Smooth muscle cell (in vitro differentiated cells): Measurements from ENCODE around the gene SHQ1. TPM values are rescaled to one million over a fixed set of nuclear protein-coding genes. Genes with fewer than 3 reads are reported as not detected.

ENCODE experiments used
- DNase-seq: peaks from one replicate; lab custom pipeline; 2025; ENCODE audit not compliant: unreplicated experiment; lab: John Stamatoyannopoulos, UW
- H2AFZ ChIP-seq: fragments of 200-600 bp; sonication (generic); 2 replicates; pipeline ENCODE4 v1.6.0; 2016; ENCODE audit warnings: antibody characterized with exemption, low read depth, mild to moderate bottlenecking
- H3F3A ChIP-seq: fragments of 200-600 bp; sonication (generic); 2 replicates; pipeline ENCODE4 v1.6.0; 2017; ENCODE audit warnings: antibody characterized with exemption, low read depth
- H3K27ac ChIP-seq: fragments of 200-600 bp; sonication (generic); 2 replicates; pipeline ENCODE4 v1.5.1; 2016; ENCODE audit warnings: low read depth, mild to moderate bottlenecking
- H3K27me3 ChIP-seq: fragments of 200-600 bp; sonication (generic); 2 replicates; pipeline ENCODE4 v1.6.1; 2016; ENCODE audit warnings: low read depth, mild to moderate bottlenecking
- H3K36me3 ChIP-seq: fragments of 200-600 bp; sonication (generic); 2 replicates; pipeline ENCODE4 v1.5.1; 2016; ENCODE audit warnings: low read depth
- H3K4me1 ChIP-seq: fragments of 200-600 bp; sonication (generic); 2 replicates; pipeline ENCODE4 v1.5.1; 2016; ENCODE audit warnings: low read depth
- H3K4me2 ChIP-seq: fragments of 200-600 bp; sonication (generic); 2 replicates; pipeline ENCODE4 v1.6.0; 2016; ENCODE audit warnings: mild to moderate bottlenecking
- H3K4me3 ChIP-seq: fragments of 200-600 bp; sonication (generic); 2 replicates; pipeline ENCODE4 v1.5.1; 2016; ENCODE audit warnings: mild to moderate bottlenecking
- H3K79me2 ChIP-seq: fragments of 200-600 bp; sonication (generic); 2 replicates; pipeline ENCODE4 v1.6.0; 2016; ENCODE audit warnings: low read depth, mild to moderate bottlenecking
- H3K9ac ChIP-seq: fragments of 200-600 bp; sonication (generic); 2 replicates; pipeline ENCODE4 v1.6.0; 2016; ENCODE audit warnings: low read depth
- H3K9me3 ChIP-seq: fragments of 200-600 bp; sonication (generic); replicated peaks from 2 replicates; pipeline ENCODE4 v1.5.1; 2016; ENCODE audit warnings: low read depth
- H4K20me1 ChIP-seq: fragments of 200-600 bp; sonication (generic); 2 replicates; pipeline ENCODE4 v1.6.0; 2016; ENCODE audit warnings: low read depth
- WGBS: methylation state at CpG from one replicate; pipeline ENCODE4 v1.1.7; 2016; ENCODE audit warnings: low lambda C conversion rate; 5-methylcytosine and 5-hydroxymethylcytosine counted together
- polyA plus RNA-seq: library from polyadenylated mRNA; unstranded; fragments of >200 nt; fragmentation: Nextera tagmentation; extraction: Ambion mirVana; gene quantifications from 2 replicates; pipeline ENCODE4 v1.2.1, GENCODE V29; 2016
- total RNA-seq: library from RNA; depleted of rRNA; stranded (reverse); fragments of >200 nt; gene quantifications from 2 replicates; pipeline ENCODE4 v1.2.3, GENCODE V29; 2014
- TF ChIP-seq, protein P1 (sequence below): fragments of 200-600 bp; sonication (generic); IDR thresholded peaks from 2 replicates; pipeline ENCODE4 v1.5.1; 2017; ENCODE audit warnings: borderline replicate concordance, mild to moderate bottlenecking, antibody characterized with exemption; ENCODE audit not compliant: insufficient read depth, poor library complexity, severe bottlenecking

SHQ1 gene
- total and polyA plus RNA-seq, 2 experiments from 2014 or later, result 13.1 to 14.8 TPM

DNA sequence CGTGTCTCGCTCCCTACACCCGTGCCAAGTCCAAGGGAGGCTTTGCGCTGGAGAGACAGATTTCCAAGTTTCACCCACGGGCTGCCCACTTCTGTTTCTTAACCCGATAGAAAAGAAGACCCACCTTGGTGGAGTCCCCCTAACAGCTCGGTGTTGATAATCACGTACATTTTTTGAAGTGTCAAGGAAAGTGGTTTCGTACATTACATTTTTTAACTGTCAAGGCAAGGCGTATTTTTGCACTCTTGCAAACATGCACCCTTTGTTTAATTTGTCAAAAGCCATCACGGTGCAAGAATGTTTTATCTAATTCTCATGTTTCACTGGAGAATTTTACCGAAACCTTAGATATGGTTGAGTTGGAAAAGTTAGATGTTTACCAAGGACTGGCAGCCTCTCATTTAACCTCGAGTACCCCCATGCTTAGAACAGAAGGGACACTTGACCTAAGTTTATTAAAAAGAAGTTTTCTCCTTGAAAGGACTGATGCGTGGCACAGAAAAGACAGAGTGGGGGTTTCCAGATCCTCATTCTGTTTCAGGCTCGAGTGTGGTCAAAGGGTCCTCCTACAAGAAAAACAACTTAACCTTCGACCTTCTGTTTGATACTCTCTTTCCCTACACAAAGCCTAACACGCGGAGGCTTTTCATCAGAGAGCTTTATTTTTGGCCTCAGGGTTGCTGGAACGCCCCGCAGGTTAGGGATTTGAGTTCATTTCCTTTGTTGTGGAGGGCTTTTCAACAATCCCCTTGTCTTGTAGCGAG lies 40.5 kb upstream of the SHQ1 start:
- 5% methylated on average over 21 of the region's 21 CpGs for WGBS
- no peaks in the 10 kb centered on the region for H4K20me1 ChIP-seq
- H3K27me3 ChIP-seq, result no peaks in the 10 kb centered on the region
- H3K9ac ChIP-seq, result peak overlapping the region; percentile 43
- peaks cover 34% of the 10 kb centered on the region for H3K4me1 ChIP-seq
- no peaks in the 10 kb centered on the region for H3K79me2 ChIP-seq
- peak overlapping the region; percentile 66 for H3K4me3 ChIP-seq
- H3F3A ChIP-seq, result peaks cover 28% of the 10 kb centered on the region
- H3K36me3 ChIP-seq, result no peaks in the 10 kb centered on the region
- H3K27ac ChIP-seq, result peak overlapping the region; percentile 39
- TF ChIP-seq, protein P1, sequence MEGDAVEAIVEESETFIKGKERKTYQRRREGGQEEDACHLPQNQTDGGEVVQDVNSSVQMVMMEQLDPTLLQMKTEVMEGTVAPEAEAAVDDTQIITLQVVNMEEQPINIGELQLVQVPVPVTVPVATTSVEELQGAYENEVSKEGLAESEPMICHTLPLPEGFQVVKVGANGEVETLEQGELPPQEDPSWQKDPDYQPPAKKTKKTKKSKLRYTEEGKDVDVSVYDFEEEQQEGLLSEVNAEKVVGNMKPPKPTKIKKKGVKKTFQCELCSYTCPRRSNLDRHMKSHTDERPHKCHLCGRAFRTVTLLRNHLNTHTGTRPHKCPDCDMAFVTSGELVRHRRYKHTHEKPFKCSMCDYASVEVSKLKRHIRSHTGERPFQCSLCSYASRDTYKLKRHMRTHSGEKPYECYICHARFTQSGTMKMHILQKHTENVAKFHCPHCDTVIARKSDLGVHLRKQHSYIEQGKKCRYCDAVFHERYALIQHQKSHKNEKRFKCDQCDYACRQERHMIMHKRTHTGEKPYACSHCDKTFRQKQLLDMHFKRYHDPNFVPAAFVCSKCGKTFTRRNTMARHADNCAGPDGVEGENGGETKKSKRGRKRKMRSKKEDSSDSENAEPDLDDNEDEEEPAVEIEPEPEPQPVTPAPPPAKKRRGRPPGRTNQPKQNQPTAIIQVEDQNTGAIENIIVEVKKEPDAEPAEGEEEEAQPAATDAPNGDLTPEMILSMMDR, result no peak
- peak overlapping the region; percentile 85 for H2AFZ ChIP-seq
- H3K9me3 ChIP-seq, result no peaks in the 10 kb centered on the region
- DNase-seq, result no peak
- peak overlapping the region; percentile 95 for H3K4me2 ChIP-seq

DNA sequence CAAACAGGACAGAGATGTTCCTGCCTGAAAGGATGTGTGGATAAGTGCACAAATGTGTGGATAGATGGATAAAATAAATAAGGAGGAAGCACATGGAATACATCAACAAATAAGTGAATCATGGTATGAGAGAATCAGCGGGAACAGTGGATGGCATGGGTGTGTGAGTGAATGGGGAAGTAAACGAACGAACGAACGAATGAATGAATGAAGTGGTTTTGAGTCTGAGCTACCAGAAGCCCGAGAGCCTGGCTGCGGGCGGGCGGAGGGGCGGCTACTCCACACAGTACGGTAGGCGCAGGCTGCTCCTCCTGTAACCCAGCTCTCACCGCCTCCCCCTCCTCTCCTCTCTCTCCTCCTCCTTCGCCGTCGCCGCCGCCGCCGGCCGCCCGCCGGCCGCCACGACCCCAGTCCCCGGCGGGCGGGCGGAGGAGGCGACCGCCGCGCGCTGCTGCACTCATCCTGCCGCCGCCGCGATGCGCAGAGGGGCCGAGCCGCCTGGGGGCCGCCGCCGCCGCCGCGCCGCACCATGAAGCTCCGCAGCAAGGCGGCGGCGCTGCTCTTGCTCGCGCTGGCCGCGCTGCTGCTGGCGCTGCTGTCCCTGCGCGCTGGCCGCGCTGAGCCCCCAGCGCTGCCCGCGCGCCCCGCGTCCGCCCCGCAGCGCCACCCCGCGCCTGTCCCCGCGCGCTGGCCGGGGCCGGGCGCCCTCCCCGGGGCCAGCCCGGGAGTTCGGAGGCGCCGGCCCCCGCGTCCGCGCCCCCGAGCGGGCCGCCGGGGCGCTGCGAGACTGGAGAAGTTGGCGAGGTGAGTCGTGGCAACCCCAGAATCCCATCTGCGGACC lies 39.7 kb upstream of the SHQ1 start, which contains the start of gene GXYLT2:
Gene GXYLT2 (plus strand): TSS at position 342 of the 841 bp plus-strand sequence. CDS start 188 bp downstream, at position 530.
- peak within 1 kb of the TSS; percentile 84 for H3K4me3 ChIP-seq
- H3K4me1 ChIP-seq, result peaks cover 34% of the 10 kb centered on the region
- peak within 1 kb of the TSS; percentile 81 for H3K27ac ChIP-seq
- H4K20me1 ChIP-seq, result no peaks in the 10 kb centered on the region
- peak within 1 kb of the TSS; percentile 65 for H3K9ac ChIP-seq
- no peaks in the 10 kb centered on the region for H3K27me3 ChIP-seq
- peak within 1 kb of the TSS; percentile 98 for H2AFZ ChIP-seq
- peaks cover 28% of the 10 kb centered on the region for H3F3A ChIP-seq
- peak; percentile 33 for DNase-seq
- no peaks in the 10 kb centered on the region for H3K9me3 ChIP-seq
- no peaks in the 10 kb centered on the region for H3K36me3 ChIP-seq
- H3K4me2 ChIP-seq, result peak within 1 kb of the TSS; percentile 100
- under 1% methylated on average over 73 of the region's 96 CpGs for WGBS
- H3K79me2 ChIP-seq, result no peaks in the 10 kb centered on the region
- TF ChIP-seq, protein P1, result no peak

DNA sequence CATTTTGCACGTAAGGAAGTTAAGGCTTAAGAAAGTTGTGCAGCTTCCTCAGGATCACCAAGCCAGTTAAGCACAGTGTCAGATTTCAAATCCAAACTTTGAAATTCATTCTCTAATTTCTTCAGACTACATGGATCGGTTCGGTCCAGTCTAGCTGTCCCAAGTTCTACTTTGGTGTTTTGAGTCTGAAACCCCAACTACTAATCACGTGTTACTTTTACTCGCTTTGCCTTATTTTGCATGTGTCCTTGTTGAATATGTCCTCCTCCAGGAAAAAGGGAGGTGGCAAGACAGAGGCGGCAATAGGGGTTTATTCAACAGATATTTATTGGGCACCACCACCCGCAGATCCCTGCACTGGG lies 39.1 kb upstream of the SHQ1 start:
- 4% methylated on average over 7 of the region's 7 CpGs for WGBS
- peak overlapping the region; percentile 98 for H2AFZ ChIP-seq
- H3K4me1 ChIP-seq, result peaks cover 32% of the 10 kb centered on the region
- H3K27ac ChIP-seq, result peak overlapping the region; percentile 81
- H3K36me3 ChIP-seq, result no peaks in the 10 kb centered on the region
- peak overlapping the region; percentile 84 for H3K4me3 ChIP-seq
- no peaks in the 10 kb centered on the region for H3K79me2 ChIP-seq
- H4K20me1 ChIP-seq, result no peaks in the 10 kb centered on the region
- no peaks in the 10 kb centered on the region for H3K9me3 ChIP-seq
- peak overlapping the region; percentile 65 for H3K9ac ChIP-seq
- TF ChIP-seq, protein P1, result no peak
- H3K4me2 ChIP-seq, result peak overlapping the region; percentile 100
- peaks cover 23% of the 10 kb centered on the region for H3F3A ChIP-seq
- no peak for DNase-seq
- H3K27me3 ChIP-seq, result no peaks in the 10 kb centered on the region
